OCI-LY7 (cell line): ENCODE results near the gene LILRB5. TPM values are rescaled to one million over a fixed set of nuclear protein-coding genes. Genes with fewer than 3 reads are reported as not detected.
"Not testable (repeated sequence)": the region's sequence is repeated elsewhere in the genome, so short reads cannot be mapped to it uniquely, and the experiment has no call there.

Source experiments
- BruUV-seq: library from RNA; stranded (reverse); fragments of 400-500 nt; replicated peaks from 2 replicates; lab custom pipeline; 2021; lab: Mats Ljungman, UMichigan
- CTCF ChIA-PET: fragments of 300-600 bp; sonication (Branson Sonifier 250); formaldehyde crosslinking; loops from one replicate; lab custom pipeline; 2022; ENCODE audit warnings: antibody characterized with exemption; ENCODE audit not compliant: unreplicated experiment; lab: Charles Lee
- POLR2A ChIA-PET: fragments of 300-600 bp; sonication (Branson Sonifier 250); formaldehyde crosslinking; loops from one replicate; lab custom pipeline; 2022; ENCODE audit warnings: antibody characterized with exemption; lab: Charles Lee
- DNase-seq: peaks from one replicate; pipeline ENCODE4 v3.0.0-alpha.2; 2015; ENCODE audit warnings: low spot score
- H2AFZ ChIP-seq: fragments of 200-600 bp; sonication (generic), shearing (Covaris generic); 2 replicates; pipeline ENCODE4 v1.6.1; 2014; ENCODE audit warnings: mild to moderate bottlenecking, antibody characterized with exemption, low read length, moderate library complexity
- H3K27ac ChIP-seq: fragments of 200-600 bp; sonication (generic); 2 replicates; pipeline ENCODE4 v1.5.1; 2014; ENCODE audit warnings: mixed run types, low read depth, mild to moderate bottlenecking, moderate library complexity, low read length, inconsistent platforms; ENCODE audit not compliant: poor library complexity, severe bottlenecking
- H3K36me3 ChIP-seq: fragments of 200-600 bp; sonication (generic); 2 replicates; pipeline ENCODE4 v1.6.1; 2014; ENCODE audit warnings: mild to moderate bottlenecking, antibody characterized with exemption, low read length, moderate library complexity, mixed read lengths; ENCODE audit not compliant: insufficient read depth
- H3K4me1 ChIP-seq: fragments of 200-600 bp; sonication (generic); 2 replicates; pipeline ENCODE4 v1.5.1; 2014; ENCODE audit warnings: mild to moderate bottlenecking, low read length; ENCODE audit not compliant: insufficient read depth, poor library complexity, severe bottlenecking
- H3K4me2 ChIP-seq: fragments of 200-600 bp; sonication (generic); 2 replicates; pipeline ENCODE4 v1.6.1; 2014; ENCODE audit warnings: mild to moderate bottlenecking, low read length
- H3K4me3 ChIP-seq: fragments of 200-600 bp; sonication (generic); 2 replicates; pipeline ENCODE4 v1.5.1; 2014; ENCODE audit warnings: mild to moderate bottlenecking, low read depth, low read length; ENCODE audit not compliant: poor library complexity, severe bottlenecking
- H3K79me2 ChIP-seq: fragments of 200-600 bp; sonication (generic); 2 replicates; pipeline ENCODE4 v1.6.1; 2016; ENCODE audit warnings: low read depth, mild to moderate bottlenecking, low read length, moderate library complexity, mixed read lengths; ENCODE audit not compliant: insufficient read depth
- H3K9me2 ChIP-seq: fragments of 200-600 bp; sonication (generic); 2 replicates; pipeline ENCODE4 v1.6.1; 2016; ENCODE audit warnings: mild to moderate bottlenecking, low read length, mixed read lengths; ENCODE audit not compliant: insufficient read depth
- H3K9me3 ChIP-seq: fragments of 200-600 bp; sonication (generic); 2 replicates; pipeline ENCODE4 v1.6.1; 2014; ENCODE audit warnings: mild to moderate bottlenecking, mixed run types, low read length, mixed read lengths
- H4K20me1 ChIP-seq: fragments of 200-600 bp; sonication (generic); 2 replicates; pipeline ENCODE4 v1.6.1; 2014; ENCODE audit warnings: mild to moderate bottlenecking, antibody characterized with exemption, low read length, moderate library complexity, mixed read lengths; ENCODE audit not compliant: insufficient read depth
- EZH2phosphoT487 ChIP-seq: fragments of 200-600 bp; sonication (generic); IDR thresholded peaks from 2 replicates; pipeline ENCODE4 v1.6.1; 2018; ENCODE audit warnings: low read depth, borderline replicate concordance, mild to moderate bottlenecking, mixed run types, antibody characterized with exemption, low read length, moderate library complexity, mixed read lengths
- intact Hi-C: fragments of 100-400 bp; cut with micrococcal nuclease; formaldehyde crosslinking; loops from one replicate; pipeline ENCODE4 v1.10.0; 2022; ENCODE audit not compliant: unreplicated experiment
- total RNA-seq, 2 experiments: library from RNA; depleted of rRNA in 1 of 2; stranded (reverse); fragments of >200 nt in 1 of 2; shearing (Covaris generic) in 1 of 2; gene quantifications; 2 replicates each; pipeline ENCODE4 v1.2.3, GENCODE V29; 2014 to 2022
- TF ChIP-seq, protein P1 (sequence below): fragments of 200-600 bp; sonication (generic); conservative IDR thresholded peaks from 2 replicates; pipeline ENCODE4 v1.5.1; 2014; ENCODE audit warnings: mild to moderate bottlenecking, antibody characterized with exemption, low read length, moderate library complexity, mixed read lengths

LILRB5 gene
- total RNA-seq, 2 experiments from 2014 or later: not detected

DNA sequence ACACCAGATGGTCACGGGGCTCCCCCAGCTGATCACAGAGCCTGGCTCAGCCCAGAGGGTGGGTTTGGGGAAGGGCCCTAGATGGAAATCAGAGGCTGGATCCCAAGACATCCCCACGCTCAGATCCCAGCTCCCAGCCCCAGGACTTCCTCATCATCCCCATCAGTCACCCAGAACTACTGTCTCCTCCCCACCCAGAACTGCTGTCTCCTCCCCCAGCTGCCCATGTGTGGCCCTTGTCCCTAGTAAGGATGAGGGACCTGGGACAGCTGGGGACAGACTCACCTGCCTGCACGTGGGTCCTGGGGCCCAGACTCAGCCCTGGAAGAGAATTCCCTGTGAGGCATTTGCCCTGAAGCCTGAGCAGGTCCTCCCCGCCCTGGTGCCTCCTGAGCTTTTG is 14.8 kb downstream of the LILRB5 start:
- H4K20me1 ChIP-seq, H3K79me2 ChIP-seq, H3K4me2 ChIP-seq, H3K9me3 ChIP-seq, H2AFZ ChIP-seq, BruUV-seq, H3K36me3 ChIP-seq, H3K4me1 ChIP-seq, H3K9me2 ChIP-seq, H3K4me3 ChIP-seq, CTCF ChIA-PET, H3K27ac ChIP-seq, POLR2A ChIA-PET, intact Hi-C loops, DNase-seq: not testable (repeated sequence)

DNA sequence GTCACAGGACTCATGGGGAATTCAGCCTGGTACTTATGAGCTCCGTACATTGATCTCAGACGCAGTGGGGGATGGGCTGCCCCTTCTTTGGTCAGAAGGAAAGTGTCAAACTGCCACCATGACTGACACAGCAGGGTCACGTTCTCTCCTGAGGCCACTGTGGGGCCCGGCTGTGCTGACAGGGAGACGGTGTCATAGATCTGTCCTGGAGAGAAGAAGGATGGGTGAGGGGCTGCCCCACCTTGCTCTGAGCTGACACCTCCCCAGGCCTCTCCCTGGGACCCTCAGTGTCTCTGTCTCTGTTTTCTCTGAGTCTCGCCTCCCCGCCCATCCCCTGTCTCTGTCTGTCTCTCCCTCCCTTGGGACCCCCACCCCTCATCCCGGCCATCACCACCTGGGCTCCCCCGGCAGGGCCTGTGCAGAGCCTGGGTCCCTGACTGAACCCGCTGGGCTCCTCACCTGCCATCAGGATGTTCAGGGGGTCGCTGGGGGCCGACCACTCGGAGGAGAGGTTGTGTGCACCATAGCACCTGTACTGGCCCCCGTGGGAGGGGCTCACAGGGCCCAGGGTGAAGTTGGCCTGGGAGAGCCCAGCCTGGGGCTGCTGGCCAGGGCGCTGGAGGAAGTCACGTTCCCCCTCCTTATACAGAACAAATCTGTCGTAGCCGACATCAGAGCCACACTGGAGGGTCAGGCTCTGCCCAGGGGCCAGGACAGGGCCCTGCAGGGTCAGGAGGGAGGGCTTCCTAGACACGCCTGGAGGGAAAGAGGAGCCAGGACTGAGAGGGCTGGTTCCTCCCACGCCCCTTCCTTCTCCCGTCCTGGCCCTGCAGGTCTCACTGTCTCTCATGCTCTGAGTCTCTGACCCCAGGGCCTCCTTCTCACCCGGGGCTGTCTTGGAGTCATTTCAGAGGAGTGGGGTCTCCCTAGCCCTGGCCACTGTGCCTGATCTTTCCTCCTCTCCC is 16.4 kb downstream of the LILRB5 start:
- intact Hi-C loops, H3K9me3 ChIP-seq, CTCF ChIA-PET, POLR2A ChIA-PET, DNase-seq, H3K4me1 ChIP-seq, H3K4me3 ChIP-seq, H3K79me2 ChIP-seq, H3K27ac ChIP-seq, H3K36me3 ChIP-seq, H3K9me2 ChIP-seq, BruUV-seq, H4K20me1 ChIP-seq, H3K4me2 ChIP-seq, H2AFZ ChIP-seq: not testable (repeated sequence)

DNA sequence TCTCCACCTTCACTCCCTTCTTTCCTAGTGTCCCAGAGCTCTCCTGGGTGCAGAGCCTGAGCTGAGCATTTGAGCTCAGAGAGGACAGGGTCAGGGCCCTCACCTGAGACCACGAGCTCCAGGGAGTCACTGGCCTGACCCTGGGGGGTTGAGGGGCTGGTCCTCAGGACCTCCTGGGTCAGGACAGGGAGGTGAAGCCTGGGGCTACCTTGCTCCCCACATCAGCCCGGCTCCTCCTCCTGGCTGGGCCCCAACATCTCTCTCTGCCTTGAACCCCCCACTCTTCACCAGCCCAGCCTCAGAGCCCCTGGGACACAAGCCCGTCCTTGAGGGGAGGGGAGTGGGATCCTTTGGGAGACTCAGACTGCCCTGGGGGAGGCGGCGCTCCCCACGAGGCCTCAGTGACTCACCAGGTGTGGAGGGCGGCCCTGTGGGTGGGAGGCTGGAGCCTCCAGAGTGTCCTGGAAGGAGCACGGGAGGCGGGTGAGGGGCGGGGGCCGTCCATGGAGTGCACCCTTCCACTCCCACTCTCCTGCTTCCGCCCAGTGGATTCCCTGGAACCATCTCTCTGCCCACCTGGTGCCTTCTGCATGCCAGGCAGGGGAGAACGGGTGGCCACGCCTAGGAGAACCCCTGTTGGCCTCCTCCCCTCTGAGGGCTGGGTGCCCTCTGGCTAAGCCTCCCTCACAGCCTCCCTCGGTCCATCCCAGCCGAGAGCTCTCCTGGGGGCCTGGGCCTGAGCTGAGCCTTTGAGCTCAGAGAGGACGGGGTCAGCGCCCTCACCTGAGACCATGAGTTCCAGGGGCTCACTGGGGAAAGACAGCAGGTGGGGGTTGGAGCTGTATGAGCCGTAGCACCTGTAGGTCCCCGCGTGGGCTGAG is 17.3 kb downstream of the LILRB5 start:
- H3K27ac ChIP-seq, H3K9me3 ChIP-seq, H3K4me2 ChIP-seq, H3K36me3 ChIP-seq, H3K4me3 ChIP-seq, H3K9me2 ChIP-seq, CTCF ChIA-PET, H3K79me2 ChIP-seq, H3K4me1 ChIP-seq, H2AFZ ChIP-seq, POLR2A ChIA-PET, DNase-seq, BruUV-seq, H4K20me1 ChIP-seq, intact Hi-C loops: not testable (repeated sequence)

DNA sequence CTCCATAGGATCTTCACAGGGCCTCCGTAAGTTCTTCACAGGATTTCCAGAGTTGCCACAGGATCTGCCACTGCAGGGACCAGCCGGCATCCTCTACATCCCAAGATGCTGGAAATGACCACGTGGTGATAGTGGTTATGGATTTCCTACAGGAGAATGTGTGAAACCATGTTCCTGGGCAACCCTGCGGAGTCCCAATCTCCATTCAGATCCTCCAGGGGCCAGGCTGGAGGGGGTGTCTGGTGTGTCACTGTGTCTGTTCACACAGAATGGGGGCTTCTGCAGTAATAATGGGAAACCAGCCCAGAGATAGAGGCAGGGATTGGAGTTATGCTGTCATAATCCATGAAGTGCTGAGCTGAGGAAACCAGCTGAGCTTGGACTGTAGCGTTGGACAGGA is 23.1 kb downstream of the LILRB5 start:
- Histone ChIP-seq H4K20me1 (no peaks in the 10 kb centered on the region), H3K9me2 (no peaks in the 10 kb centered on the region), H2AFZ (no peak overlapping the region), H3K4me3 (no peak overlapping the region), H3K27ac (no peak overlapping the region), H3K36me3 (no peaks in the 10 kb centered on the region), H3K4me2 (no peak overlapping the region), H3K9me3 (peaks cover 6% of the 10 kb centered on the region; the same call in 1 of the 2 replicates), H3K4me1 (no peaks in the 10 kb centered on the region), H3K79me2 (no peaks in the 10 kb centered on the region)
- intact Hi-C loops: no loop called here
- ChIA-PET POLR2A (no interaction called here), CTCF (no interaction called here)
- no TSS peak for BruUV-seq
- DNase-seq: no peak
- TF ChIP-seq, protein P1, sequence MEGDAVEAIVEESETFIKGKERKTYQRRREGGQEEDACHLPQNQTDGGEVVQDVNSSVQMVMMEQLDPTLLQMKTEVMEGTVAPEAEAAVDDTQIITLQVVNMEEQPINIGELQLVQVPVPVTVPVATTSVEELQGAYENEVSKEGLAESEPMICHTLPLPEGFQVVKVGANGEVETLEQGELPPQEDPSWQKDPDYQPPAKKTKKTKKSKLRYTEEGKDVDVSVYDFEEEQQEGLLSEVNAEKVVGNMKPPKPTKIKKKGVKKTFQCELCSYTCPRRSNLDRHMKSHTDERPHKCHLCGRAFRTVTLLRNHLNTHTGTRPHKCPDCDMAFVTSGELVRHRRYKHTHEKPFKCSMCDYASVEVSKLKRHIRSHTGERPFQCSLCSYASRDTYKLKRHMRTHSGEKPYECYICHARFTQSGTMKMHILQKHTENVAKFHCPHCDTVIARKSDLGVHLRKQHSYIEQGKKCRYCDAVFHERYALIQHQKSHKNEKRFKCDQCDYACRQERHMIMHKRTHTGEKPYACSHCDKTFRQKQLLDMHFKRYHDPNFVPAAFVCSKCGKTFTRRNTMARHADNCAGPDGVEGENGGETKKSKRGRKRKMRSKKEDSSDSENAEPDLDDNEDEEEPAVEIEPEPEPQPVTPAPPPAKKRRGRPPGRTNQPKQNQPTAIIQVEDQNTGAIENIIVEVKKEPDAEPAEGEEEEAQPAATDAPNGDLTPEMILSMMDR: no peak
- no peak for TF ChIP-seq EZH2phosphoT487
